HG02884 (cell line): ENCODE measurements around the gene SGPP2.

Experiments used
- ATAC-seq: cut with Tn5 transposase; IDR thresholded peaks from one replicate; pipeline ENCODE4 v1.9.1; 2021; ENCODE audit warnings: mild to moderate bottlenecking, moderate library complexity; ENCODE audit not compliant: unreplicated experiment

Gene SGPP2

GRCh38 chr2:222521099-222521498 is 96.8 kb downstream of the SGPP2 start:
- peak; percentile 81 for ATAC-seq

GRCh38 chr2:222522082-222522481 is 97.7 kb downstream of the SGPP2 start:
- no peak for ATAC-seq

- ATAC-seq = peak; percentile 40
These were observed 99.6 kb downstream of the SGPP2 start for GRCh38 chr2:222523783-222524544.

GRCh38 chr2:222525811-222526210 is 101.5 kb downstream of the SGPP2 start:
- ATAC-seq = no peak

- no peak for ATAC-seq
These were observed 102.3 kb downstream of the SGPP2 start for GRCh38 chr2:222526480-222527277.

- ATAC-seq = no peak
These were observed 108.0 kb downstream of the SGPP2 start for GRCh38 chr2:222532315-222532714.

GRCh38 chr2:222535477-222535876 is 111.1 kb downstream of the SGPP2 start:
- ATAC-seq = no peak

GRCh38 chr2:222538535-222538934 is 114.2 kb downstream of the SGPP2 start:
- peak; percentile 78 for ATAC-seq

GRCh38 chr2:222544661-222545060 is 120.3 kb downstream of the SGPP2 start:
- ATAC-seq = no peak

GRCh38 chr2:222545823-222546795 is 121.8 kb downstream of the SGPP2 start:
- ATAC-seq = no peak

GRCh38 chr2:222547083-222547482 is 122.7 kb downstream of the SGPP2 start:
- ATAC-seq = no peak

- no peak for ATAC-seq
These were observed 124.6 kb downstream of the SGPP2 start for GRCh38 chr2:222548992-222549391.

GRCh38 chr2:222554517-222554916 is 130.2 kb downstream of the SGPP2 start:
- ATAC-seq = no peak

- ATAC-seq = no peak
These were observed 136.8 kb downstream of the SGPP2 start for GRCh38 chr2:222561151-222561550.

GRCh38 chr2:222561817-222562645 is 137.7 kb downstream of the SGPP2 start:
- ATAC-seq = peak; percentile 84

GRCh38 chr2:222563106-222563718 is 138.9 kb downstream of the SGPP2 start:
- no peak for ATAC-seq

- no peak for ATAC-seq
These were observed 139.6 kb downstream of the SGPP2 start for GRCh38 chr2:222563936-222564335.

- ATAC-seq = no peak
These were observed 141.9 kb downstream of the SGPP2 start for GRCh38 chr2:222566229-222566628.

GRCh38 chr2:222568865-222569264 is 144.5 kb downstream of the SGPP2 start:
- no peak for ATAC-seq

GRCh38 chr2:222569826-222570225 is 145.5 kb downstream of the SGPP2 start:
- ATAC-seq = no peak
